Activated CD8-positive, alpha-beta T cell treated with anti-CD3 and anti-CD28 coated beads for 36 hours (primary cell): ENCODE data around the gene ZCCHC8. TPM values are rescaled to one million over a fixed set of nuclear protein-coding genes. Genes with fewer than 3 reads are reported as not detected.

Experiments
- ATAC-seq: fragments of 200-7000 bp; cut with Tn5 transposase; one replicate; pipeline ENCODE4 v1.10.0; 2021; ENCODE audit warnings: mild to moderate bottlenecking, moderate library complexity
- CTCF ChIA-PET: fragments of 350-600 bp; sonication (Branson Sonifier 250); formaldehyde crosslinking; loops from one replicate; lab custom pipeline; 2021; ENCODE audit warnings: antibody characterized with exemption; lab: Charles Lee
- POLR2A ChIA-PET: fragments of 350-600 bp; sonication (Branson Sonifier 250); formaldehyde crosslinking; loops from one replicate; lab custom pipeline; 2021; ENCODE audit warnings: antibody characterized with exemption; lab: Charles Lee
- DNase-seq: peaks from one replicate; pipeline ENCODE4 v3.0.0-alpha.2; 2020
- H3K27ac Mint-ChIP-seq: one replicate; pipeline ENCODE4 v1.8.0; 2021; ENCODE audit warnings: mild to moderate bottlenecking, mixed read lengths
- H3K27me3 Mint-ChIP-seq: one replicate; pipeline ENCODE4 v1.8.0; 2021; ENCODE audit warnings: mixed read lengths
- H3K36me3 Mint-ChIP-seq: one replicate; pipeline ENCODE4 v1.8.0; 2021; ENCODE audit warnings: low read depth, mixed read lengths
- H3K4me1 Mint-ChIP-seq: one replicate; pipeline ENCODE4 v1.8.0; 2021; ENCODE audit warnings: low read depth, mixed read lengths
- H3K4me3 Mint-ChIP-seq: one replicate; pipeline ENCODE4 v1.8.0; 2021; ENCODE audit warnings: mild to moderate bottlenecking, moderate library complexity, mixed read lengths
- H3K9me3 Mint-ChIP-seq: one replicate; pipeline ENCODE4 v1.8.0; 2021; ENCODE audit warnings: mixed read lengths
- CTCF ChIP-seq: fragments of 200-600 bp; IDR thresholded peaks from one replicate; pipeline ENCODE4 v1.8.0; 2022; ENCODE audit warnings: antibody characterized with exemption, mild to moderate bottlenecking
- intact Hi-C: fragments of 100-400 bp; cut with micrococcal nuclease; formaldehyde crosslinking; loops from one replicate; pipeline ENCODE4 v1.10.0; 2022
- total RNA-seq, 2 experiments: library from RNA; stranded (reverse); gene quantifications; one replicate each; pipeline ENCODE4 v1.2.3, GENCODE V29; 2021

ZCCHC8 gene
- total RNA-seq, 2 experiments from 2014 or later = 28.0 to 28.5 TPM

- Mint-ChIP-seq H3K27ac (no peak overlapping the region), H3K9me3 (no peaks in the 10 kb centered on the region), H3K4me1 (no peaks in the 10 kb centered on the region), H3K27me3 (no peaks in the 10 kb centered on the region), H3K36me3 (peaks cover 40% of the 10 kb centered on the region), H3K4me3 (no peak overlapping the region)
- no peak for TF ChIP-seq CTCF
- DNase-seq = no peak
- ATAC-seq = no peak
- CTCF ChIA-PET = interaction anchor here (1.2 to 1.4 kb wide), 2 partner anchors 10 to 181 kb away, joined by 4 to 6 read pairs; no protein-coding TSS in a partner anchor
- POLR2A ChIA-PET = interaction anchor here (1.1 to 1.8 kb wide), 4 partner anchors 11 to 67 kb away, joined by 3 to 4 read pairs (median 3); no protein-coding TSS in a partner anchor
- intact Hi-C loops = no loop called here
Observed at GRCh38 chr12:122537021-122537420, 36.3 kb upstream of the ZCCHC8 start.

GRCh38 chr12:122533856-122534255 lies 33.1 kb upstream of the ZCCHC8 start:
- ChIA-PET POLR2A (interaction anchor here (1.0 to 1.1 kb wide), 2 partner anchors 9 to 11 kb away, joined by 4 read pairs; no protein-coding TSS in a partner anchor), CTCF (no interaction called here)
- intact Hi-C loops = no loop called here
- H3K9me3 Mint-ChIP-seq = no peaks in the 10 kb centered on the region
- H3K4me3 Mint-ChIP-seq = no peak overlapping the region
- no peak for DNase-seq
- no peaks in the 10 kb centered on the region for H3K27me3 Mint-ChIP-seq
- no peak for ATAC-seq
- peaks cover 8% of the 10 kb centered on the region for H3K4me1 Mint-ChIP-seq
- H3K36me3 Mint-ChIP-seq = peaks cover 50% of the 10 kb centered on the region
- no peak for TF ChIP-seq CTCF
- no peak overlapping the region for H3K27ac Mint-ChIP-seq

GRCh38 chr12:122528992-122529391 lies 28.3 kb upstream of the ZCCHC8 start:
- no peak for ATAC-seq
- H3K4me3 Mint-ChIP-seq = no peak overlapping the region

GRCh38 chr12:122528582-122528981 lies 27.9 kb upstream of the ZCCHC8 start:
- ChIA-PET CTCF (interaction anchor here (0.9 to 1.2 kb wide), 2 partner anchors 10 to 12 kb away, joined by 3 to 5 read pairs; no protein-coding TSS in a partner anchor), POLR2A (interaction anchor here (0.7 to 10.2 kb wide), 5 partner anchors 11 to 235 kb away, joined by 3 to 179 read pairs (median 3); partner anchors contain the start of gene ZCCHC8)
- H3K9me3 Mint-ChIP-seq = no peaks in the 10 kb centered on the region
- DNase-seq (no peak), ATAC-seq (no peak)
- peaks cover 24% of the 10 kb centered on the region for H3K4me1 Mint-ChIP-seq
- H3K27me3 Mint-ChIP-seq = no peaks in the 10 kb centered on the region
- peaks cover 44% of the 10 kb centered on the region for H3K36me3 Mint-ChIP-seq
- intact Hi-C loops = no loop called here
- no peak overlapping the region for H3K27ac Mint-ChIP-seq
- no peak for TF ChIP-seq CTCF
- H3K4me3 Mint-ChIP-seq = no peak overlapping the region

More at GRCh38 chr12:122528992-122529391, 28.3 kb upstream of the ZCCHC8 start:
- ChIA-PET CTCF (interaction anchor here (0.9 to 1.2 kb wide), 2 partner anchors 10 to 12 kb away, joined by 3 to 5 read pairs; no protein-coding TSS in a partner anchor), POLR2A (interaction anchor here (1.0 to 10.2 kb wide), 4 partner anchors 10 to 228 kb away, joined by 3 to 179 read pairs (median 4); partner anchors contain the start of gene ZCCHC8)
- H3K36me3 Mint-ChIP-seq = peaks cover 40% of the 10 kb centered on the region
- intact Hi-C loops = no loop called here
- H3K27me3 Mint-ChIP-seq = no peaks in the 10 kb centered on the region
- H3K27ac Mint-ChIP-seq = no peak overlapping the region
- no peaks in the 10 kb centered on the region for H3K9me3 Mint-ChIP-seq
- TF ChIP-seq CTCF = no peak
- DNase-seq = no peak
- peaks cover 20% of the 10 kb centered on the region for H3K4me1 Mint-ChIP-seq

- Mint-ChIP-seq H3K9me3 (no peaks in the 10 kb centered on the region), H3K27ac (no peak overlapping the region), H3K27me3 (no peaks in the 10 kb centered on the region), H3K36me3 (peaks cover 47% of the 10 kb centered on the region), H3K4me3 (no peak overlapping the region), H3K4me1 (peaks cover 31% of the 10 kb centered on the region)
- ChIA-PET POLR2A (interaction anchor here (0.6 to 10.2 kb wide), 24 partner anchors 10 to 827 kb away, joined by 3 to 179 read pairs (median 4); partner anchors contain the start of genes DENR, DIABLO, HCAR1 and VPS33A), CTCF (interaction anchor here (0.9 to 2.3 kb wide), 3 partner anchors 11 to 128 kb away, joined by 4 to 6 read pairs (median 5); partner anchors contain the start of gene ZCCHC8)
- intact Hi-C loops = no loop called here
- DNase-seq = peak; percentile 54
- no peak for TF ChIP-seq CTCF
- no peak for ATAC-seq
Observed at GRCh38 chr12:122527478-122527944, 26.8 kb upstream of the ZCCHC8 start.
